ENCODE results near the gene TMED4.

The TMED4 gene

DNA sequence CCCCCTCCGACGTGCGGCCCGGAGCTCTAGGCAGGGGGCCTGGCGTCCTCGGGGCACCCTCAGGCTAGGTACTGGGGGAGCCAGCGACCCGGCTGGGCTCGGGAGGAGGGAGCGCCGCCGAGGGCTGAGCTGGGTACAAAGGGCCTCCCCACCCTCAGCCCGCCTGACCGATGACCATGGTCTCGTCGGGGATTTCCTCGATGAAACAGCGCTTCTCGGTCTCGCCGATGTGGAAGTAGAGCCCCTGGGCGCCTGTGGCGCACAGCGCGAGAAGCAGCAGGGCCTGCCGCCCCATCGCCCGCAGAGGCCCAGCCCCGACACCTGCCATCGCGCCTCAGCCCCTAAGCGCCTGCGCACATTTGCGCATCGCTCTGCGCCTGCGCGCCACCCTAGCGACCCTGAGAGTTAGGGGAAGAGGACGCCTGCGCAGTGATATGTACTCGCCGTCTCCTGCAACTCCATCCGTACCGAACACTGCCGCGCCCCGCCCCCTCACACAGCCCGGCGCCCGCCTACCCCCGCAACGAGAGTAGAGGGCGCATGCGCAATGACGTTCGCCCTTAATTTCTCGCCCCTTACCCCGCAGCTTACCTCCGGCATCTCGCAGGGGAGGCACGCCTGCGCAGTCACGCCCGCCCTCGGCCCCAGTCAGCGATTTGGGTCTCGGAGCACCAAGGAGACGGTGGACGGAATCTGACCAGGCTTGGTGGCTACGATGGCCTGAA is at the start of gene TMED4:
Gene TMED4, minus strand, starts transcription at position 353 of the 725 bp plus-strand sequence. Its CDS starts 25 bp downstream, at position 328.
- peak; percentile 100 for DNase-seq (ENCODE audit: low read depth)

DNA sequence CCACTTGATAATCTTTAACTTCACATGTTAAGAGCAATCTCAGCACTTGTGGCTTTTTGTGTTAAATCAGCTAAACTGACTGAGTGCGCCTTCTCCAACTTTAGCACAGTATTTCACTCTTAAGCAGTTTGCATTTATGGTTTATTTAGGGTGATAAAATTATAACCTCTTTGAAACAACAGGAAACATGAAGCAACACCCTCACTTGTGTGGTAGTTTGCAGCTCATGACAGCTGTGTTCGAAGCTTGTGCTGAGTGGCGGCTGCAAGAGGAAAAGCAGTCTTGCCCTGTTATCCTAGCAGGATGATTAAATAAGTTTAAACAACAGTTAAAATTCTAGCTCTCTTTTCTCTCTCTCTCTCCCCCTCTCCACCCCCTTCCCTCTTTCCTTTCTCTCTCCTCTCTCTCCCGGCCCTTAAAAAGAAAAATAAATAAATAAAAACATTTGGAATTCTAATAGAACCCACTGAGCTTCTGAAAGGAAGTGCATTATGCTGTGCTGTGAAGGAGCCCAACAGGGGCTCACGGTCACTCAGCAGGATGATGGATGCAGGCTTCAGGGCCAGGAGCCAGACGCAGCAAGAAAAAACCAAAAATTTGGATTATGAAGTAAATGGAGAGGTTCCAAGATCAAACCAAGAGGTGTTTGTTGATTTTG is 49.6 kb upstream of the TMED4 start:
- DNase-seq (ENCODE audit: low read depth) = no peak

GRCh38 chr7:44630792-44631457 is 48.9 kb upstream of the TMED4 start:
- DNase-seq (ENCODE audit: low read depth) = no peak

DNA sequence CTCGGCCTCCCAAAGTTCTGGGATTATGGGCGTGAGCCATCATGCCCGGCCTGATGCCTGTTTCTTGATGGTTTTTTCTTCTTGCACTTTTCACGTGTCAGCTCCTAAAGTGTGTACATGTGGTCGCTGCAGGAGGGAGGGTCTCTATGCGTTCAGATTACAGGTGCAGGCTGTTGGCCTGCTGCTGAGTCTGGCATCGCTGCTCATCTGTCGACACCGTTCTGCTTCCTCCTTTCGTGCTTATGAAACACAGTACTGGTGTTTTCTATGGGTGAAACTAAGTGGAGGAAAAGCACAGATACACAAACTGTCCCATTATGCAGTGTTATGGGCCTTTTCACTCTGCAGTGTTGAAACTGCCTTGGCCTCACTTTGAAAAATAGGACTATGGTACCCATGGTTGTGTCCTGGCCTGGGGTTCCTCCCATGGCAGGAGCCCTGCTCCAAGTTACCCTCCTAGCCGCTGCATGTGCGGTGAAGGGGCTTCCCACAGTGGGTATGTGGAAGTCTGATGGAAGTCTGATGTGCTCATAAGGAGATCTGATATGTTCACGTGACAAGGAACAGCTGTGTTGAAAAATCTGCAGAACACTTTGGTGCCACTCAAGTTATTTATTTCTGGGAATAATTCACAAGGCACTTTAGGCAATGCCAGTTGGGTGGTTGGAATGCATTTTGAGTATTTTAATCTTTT is 47.9 kb upstream of the TMED4 start:
- DNase-seq (ENCODE audit: low read depth) = no peak

- DNase-seq (ENCODE audit: low read depth) = no peak
Measured at GRCh38 chr7:44626620-44627019, 44.6 kb upstream of the TMED4 start.

- no peak for DNase-seq (ENCODE audit: low read depth)
Measured at GRCh38 chr7:44625526-44626471, 43.8 kb upstream of the TMED4 start.

DNA sequence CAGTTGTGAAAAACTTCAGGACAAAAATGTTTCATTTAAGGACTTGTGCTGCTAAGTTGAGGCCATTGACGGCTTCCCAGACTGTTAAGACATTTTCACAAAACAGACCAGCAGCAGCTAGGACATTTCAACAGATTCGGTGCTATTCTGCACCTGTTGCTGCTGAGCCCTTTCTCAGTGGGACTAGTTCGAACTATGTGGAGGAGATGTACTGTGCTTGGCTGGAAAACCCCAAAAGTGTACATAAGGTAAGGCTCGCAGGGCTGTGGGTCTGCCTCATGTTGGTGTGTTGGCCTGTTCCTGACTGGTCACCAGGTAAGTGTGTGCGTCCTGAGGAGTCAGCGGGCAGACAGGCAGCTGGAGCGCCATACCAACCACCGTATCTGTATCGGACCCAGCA is 42.3 kb upstream of the TMED4 start:
- DNase-seq (ENCODE audit: low read depth) = no peak

GRCh38 chr7:44622342-44623151 is 40.5 kb upstream of the TMED4 start:
- DNase-seq (ENCODE audit: low read depth) = no peak

- no peak for DNase-seq (ENCODE audit: low read depth)
Measured at GRCh38 chr7:44621750-44622103, 39.7 kb upstream of the TMED4 start.

DNA sequence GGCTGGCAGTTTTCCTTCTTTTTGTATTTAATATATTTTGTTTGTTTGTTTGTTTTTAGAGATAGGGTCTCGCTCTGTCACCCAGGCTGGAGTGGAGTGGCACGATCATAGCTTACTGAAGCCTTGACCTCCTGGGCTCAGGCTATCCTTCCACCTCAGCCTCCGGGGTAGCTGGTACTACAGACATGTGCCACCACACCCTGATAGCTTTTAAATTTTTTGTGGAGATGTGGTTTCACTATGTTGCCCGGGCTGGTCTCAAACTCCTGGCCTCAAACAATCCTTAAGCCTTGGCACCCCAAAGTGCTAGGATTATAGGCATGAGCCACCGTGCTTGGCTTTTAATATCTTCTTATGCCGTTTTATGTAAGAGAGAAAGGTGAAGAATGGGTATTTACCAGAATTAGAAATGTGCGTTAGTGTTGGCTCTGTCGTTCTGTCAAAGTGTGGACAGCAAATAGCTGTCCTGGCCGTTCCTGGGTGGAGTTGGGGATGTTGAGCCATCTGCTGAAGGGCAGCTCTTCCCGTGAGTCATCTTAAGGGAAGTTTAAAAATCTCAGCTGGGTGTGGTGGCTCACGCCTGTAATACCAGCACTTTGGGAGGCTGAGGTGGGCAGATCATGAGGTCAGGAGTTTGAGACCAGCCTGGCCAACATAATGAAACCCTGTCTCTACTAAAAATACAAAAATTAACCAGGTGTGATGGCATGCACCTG is 39.2 kb upstream of the TMED4 start:
- no peak for DNase-seq (ENCODE audit: low read depth)

- no peak for DNase-seq (ENCODE audit: low read depth)
Measured at GRCh38 chr7:44618753-44619152, 36.7 kb upstream of the TMED4 start.

- no peak for DNase-seq (ENCODE audit: low read depth)
Measured at GRCh38 chr7:44618045-44618444, 36.0 kb upstream of the TMED4 start.

DNA sequence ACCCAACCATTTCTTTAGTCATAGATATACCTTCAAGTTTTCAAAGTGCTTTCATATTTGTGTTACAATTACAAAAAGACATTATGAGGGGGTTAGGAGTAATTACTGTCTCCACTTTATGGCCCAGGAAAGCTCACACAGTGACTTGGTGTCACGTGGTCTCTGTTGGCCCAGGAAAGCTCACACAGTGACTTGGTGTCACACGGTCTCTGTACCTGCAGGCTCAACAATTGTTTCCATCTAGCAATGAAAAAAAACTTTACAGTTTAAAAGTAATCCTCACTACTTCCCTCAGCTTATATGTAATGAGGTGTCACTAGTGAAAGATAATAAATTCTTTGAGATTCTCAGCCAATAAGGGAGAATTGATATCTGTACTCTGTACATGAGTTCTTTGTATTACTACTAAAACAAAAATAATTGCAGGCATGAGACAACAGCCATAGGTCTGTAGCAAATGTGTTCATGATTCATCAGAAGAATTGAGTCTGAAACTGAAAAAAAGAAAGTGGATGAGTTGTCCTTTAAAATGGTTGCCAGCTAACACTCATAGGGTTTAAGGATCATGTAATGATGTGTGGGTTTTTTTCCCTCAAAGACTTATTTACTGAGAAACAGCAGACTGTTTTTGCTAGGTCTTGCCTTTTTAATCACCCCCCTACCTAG is 35.3 kb upstream of the TMED4 start:
- no peak for DNase-seq (ENCODE audit: low read depth)

- DNase-seq (ENCODE audit: low read depth) = no peak
Measured at GRCh38 chr7:44616545-44616944, 34.5 kb upstream of the TMED4 start.

GRCh38 chr7:44615793-44616192 is 33.8 kb upstream of the TMED4 start:
- no peak for DNase-seq (ENCODE audit: low read depth)

DNA sequence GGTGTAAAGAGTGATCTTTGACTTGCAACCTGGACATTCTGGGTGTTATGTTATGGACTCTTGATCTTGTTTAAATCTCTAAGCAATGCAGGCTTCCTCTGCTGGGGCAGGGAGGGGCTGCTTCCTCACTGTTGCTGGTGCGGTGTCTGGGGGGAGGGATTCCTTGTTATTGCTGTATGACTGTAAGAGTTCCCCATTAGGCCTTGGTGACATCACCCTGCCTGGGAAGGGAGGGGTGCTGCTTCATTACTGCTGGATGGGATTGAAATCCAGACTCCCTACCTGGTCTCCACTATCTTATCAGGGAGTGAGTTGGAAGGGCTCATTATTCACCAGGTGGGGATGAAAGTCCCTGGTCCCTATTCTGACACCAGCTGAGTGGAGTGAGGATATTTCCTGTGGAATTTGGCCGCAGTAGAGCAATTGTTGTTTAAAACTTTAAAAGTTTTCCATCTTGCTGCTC is 33.1 kb upstream of the TMED4 start:
- no peak for DNase-seq (ENCODE audit: low read depth)

DNA sequence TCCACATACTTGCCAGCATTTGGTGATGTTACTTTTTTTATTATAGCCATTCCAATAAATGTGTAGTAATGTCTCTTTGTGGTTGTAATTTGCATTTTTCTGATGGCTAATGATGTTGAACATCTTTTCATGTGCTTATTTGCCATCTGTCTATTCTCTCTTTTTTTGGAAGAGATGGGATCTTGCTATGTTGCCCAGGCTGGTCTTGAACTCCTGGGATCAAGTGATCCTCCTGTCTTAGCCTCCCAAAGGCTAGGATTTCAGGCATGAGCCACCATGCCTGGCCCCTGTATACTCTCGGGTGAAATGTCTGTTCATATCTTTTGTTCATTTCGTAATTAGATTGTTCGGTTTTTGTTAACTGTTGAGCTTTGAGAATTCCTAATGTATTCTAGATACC is 27.8 kb upstream of the TMED4 start:
- no peak for DNase-seq (ENCODE audit: low read depth)

DNA sequence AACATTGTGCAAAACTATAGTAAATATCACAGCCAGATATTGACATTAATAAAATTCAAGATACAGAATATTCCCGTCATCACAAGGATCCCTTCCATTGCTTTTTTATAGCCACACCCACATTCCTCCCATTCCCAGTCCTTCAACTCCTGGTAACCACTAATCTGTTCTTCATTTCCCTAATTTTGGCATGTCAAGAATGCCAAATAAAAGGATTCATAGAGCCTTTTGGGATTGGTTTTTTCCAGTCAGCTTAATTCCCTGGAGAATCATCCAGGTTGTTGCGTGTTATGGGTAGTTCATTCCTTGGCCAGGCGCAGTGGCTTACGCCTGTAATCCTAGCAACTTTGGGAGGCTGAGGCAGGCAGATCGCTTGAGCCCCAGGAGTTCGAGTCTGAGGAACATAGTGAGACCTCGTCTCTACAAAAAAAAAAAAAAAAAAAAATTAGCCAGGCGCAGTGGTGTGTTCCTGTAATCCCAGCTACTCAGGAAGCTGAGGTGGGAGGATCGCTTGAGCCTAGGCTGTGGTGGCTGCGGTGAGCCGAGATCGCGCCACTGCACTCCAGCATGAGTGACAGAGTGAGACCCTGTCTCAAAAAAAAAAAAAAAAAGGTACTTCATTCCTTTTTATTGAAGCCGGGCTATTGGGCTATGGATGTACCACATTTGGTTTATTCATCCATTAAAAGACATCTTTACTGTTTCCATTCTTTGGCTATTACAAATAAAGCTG is 27.1 kb upstream of the TMED4 start:
- no peak for DNase-seq (ENCODE audit: low read depth)

Measured in activated T-helper 1 cell treated with Interleukin-2 at 50 U/mL for 16 hours (primary cell).